GM19025 (cell line): Measurements from ENCODE around the gene COL5A1.
"Not testable (repeated sequence)": the region's sequence is repeated elsewhere in the genome, so short reads cannot be mapped to it uniquely, and the experiment has no call there.

Experiments
- ATAC-seq: cut with Tn5 transposase; IDR thresholded peaks from one replicate; pipeline ENCODE4 v1.9.1; 2021; ENCODE audit warnings: mild to moderate bottlenecking, low read depth, moderate library complexity; ENCODE audit not compliant: unreplicated experiment

COL5A1 gene

DNA sequence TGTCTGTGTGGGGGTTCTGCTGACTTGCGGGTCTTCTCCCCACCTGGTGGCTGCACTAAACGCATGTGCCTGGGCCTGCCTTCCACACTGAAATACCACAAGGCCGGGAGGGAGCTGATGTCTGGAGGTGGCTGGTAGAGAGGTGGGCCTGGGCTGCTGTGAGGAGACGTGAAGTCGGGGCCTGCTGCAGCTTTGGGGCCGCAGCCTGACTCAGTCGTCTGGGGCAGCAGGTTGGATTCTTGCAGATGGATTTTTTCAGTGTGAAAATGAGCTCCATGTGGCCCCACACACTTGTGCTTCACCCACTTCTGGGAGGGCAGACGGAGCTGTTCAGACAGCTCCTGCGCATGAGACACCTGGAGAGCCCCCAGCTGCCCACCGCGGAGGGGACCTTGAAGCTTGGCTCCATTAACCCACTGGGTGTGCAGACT, 29.3 kb downstream of the COL5A1 start:
- ATAC-seq = no peak

DNA sequence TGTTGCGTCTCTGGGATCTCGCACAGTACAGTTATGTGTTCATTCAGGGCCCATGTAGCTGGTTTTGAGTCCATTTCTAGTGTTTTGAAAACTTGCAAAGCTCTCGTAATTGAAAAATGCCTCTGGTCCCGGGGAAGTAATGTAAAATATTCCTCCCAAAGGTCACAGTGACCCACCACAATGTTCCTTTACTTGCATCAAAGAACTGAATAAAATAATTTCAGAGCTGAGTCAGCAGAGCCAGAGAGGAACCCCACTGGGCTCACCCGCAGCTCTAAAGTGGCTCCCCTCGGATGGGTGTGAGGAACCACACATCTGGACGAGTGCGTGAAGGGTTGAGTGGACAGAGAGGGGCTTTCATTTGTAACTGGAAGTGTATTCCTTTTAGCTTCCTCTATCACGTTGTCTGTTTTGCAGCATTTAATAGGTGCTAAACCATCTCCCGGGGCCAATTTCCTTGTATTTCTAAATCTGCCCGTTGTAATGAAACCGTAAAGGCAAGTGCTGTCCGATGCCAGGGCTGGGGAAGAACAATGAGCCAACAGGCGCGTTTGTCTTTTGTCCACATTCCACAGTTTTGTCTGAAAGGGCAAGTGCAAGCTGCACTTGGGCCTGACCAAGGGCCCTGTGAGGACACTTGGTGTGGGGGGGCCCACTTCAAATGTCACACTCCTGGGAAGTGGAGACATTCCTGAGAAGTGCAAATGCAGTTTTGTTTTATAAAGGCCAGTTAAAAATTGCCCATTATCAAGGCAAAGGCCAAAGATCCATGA, 29.9 kb downstream of the COL5A1 start:
- ATAC-seq = no peak

DNA sequence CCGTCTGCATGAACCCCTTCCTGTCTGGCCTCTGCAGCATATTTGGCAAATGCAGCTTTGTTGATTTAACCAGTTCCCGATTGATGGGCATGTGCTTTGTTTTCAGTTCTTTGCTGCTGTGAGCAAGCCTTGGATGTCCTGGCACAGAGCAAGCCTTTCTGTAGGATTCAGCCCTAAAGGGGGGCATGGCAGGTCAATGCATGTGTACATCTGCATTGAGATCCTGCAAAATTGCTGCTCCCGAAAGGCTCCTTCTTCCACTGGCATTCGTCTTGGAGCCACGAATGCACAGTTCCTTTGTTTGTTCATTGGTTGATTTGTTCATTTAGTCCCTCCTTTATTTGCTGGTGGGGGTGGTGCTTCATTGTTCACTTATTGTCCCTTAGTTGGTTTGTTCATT, 34.8 kb downstream of the COL5A1 start:
- no peak for ATAC-seq

DNA sequence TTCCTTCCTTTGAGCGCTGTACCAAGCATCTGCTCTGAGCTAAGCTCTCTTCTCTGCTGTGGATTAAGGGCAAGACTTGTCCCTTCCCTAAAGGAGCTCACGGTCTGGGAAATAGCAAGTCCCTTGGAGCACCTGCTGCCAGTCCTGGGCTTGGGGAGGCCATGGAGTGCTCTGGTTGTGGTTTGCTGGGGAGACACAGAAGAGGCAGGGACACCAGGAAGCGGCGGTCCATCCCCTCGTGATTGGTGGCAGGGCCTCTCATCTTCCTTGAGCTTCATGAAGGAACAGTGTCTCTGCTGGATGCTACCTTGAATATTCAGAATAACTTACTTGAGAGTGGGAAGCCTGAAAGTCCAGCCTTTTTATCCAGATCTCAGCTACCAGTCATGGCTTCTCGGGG, 35.3 kb downstream of the COL5A1 start:
- no peak for ATAC-seq

DNA sequence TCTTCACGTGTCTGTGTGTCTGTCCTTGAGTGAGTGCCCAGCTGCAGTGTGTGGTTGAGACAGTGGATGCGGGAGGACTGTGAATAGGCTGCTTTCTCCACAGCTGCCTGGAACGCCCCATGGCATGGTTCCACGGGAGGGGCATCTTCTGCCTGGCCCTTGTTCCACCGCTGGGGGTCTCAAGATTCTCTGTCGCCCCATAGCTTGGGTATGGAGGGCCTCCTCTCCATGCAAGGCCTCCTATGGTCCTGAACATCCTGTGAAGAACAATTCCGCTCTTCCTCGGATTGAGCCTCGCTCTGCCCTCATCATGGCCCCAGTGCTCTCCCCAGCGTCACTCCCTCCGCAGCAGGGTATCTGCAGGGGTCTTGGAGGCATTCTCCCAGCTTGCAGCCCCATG, 36.1 kb downstream of the COL5A1 start:
- ATAC-seq = no peak

DNA sequence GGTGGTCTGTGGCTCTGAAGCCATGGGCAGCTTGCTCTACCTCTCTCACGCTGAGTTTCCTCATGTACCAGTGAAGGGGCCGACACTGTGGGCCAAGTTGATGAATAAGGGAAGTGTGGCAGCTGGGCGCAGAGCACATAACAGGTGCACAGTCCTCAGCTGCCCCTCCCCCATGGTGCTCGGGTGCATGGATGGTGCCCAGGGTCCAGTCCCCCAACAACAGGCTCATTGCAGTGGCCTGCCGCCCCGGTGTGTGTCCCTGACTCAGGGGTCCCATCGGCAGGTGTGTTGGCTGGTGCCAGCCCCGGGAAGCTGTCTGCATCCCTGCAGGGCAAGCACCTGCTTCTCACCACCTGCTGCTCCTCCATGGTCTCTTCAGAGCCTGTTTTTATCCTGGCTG, 36.6 kb downstream of the COL5A1 start:
- no peak for ATAC-seq

DNA sequence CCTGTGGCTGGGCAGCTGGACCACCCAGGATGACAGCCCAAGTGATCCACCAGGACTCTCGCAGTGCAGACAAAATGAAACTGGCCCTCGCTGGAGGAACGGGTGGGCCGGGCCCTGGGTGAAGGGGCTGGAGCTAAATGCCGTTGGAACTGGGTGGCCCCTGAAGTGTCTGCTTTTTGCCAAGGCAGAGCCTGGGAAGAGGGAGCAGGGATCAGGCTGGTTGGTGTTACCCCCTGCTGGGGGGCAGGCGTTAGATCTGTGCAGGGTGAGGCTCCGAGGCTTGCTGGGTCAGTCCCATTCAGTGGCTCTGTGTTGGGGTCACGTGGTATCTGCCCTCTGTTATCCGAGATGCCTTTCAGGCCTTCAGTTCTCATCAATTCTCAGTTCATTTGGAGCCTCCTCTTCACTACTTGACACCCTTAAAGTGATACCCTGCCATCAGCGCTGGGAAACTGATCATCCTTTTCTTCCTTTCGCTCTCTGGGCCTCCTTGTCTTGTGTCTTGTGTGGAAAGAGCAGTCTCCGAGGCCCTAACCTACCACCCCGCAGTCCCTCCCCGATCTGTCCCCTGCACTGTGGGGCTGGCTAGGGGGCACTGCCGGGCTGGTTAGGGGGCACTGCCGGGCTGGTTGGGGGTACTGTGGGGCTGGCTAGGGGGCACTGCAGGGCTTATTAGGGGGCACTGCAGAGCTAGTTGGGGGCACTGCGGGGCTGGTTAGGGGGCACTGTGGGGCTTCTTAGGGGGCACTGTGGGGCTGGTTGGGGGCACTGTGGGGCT, 37.3 kb downstream of the COL5A1 start:
- no peak for ATAC-seq

DNA sequence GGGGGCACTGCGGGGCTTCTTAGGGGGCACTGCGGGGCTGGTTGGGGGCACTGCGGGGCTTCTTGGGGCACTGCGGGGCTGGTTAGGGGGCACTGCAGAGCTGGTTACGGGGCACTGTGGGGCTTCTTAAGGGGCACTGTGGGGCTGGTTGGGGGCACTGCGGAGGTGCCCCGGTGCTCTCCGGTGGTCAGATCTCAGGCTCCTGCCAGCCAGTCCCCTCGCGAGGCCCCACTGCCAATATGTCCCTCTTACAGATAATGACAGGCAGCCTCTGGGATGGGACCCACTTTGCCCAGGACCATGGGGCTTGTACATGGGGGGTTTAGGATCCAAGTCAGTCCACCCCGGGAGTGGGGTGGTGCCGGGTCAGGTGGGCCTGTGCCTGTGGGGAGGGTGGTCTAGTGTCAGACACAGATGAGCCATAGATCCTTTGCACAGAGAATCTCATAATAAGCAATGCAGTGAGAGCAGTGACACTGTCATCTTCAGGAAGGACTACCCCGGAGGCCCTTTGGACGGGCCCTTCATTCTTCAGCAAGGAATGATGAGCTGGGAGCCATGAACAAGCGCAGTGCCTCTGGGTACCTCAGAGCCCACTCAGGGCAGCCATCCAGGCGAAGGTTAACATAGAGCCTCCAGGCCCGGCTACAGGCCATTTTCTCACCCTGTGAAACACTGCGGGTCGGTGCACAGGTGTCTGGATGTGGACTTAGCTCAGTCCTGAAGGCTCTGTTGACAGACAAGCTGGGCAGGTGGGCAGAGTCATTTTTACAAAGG, 38.2 kb downstream of the COL5A1 start:
- ATAC-seq = no peak

DNA sequence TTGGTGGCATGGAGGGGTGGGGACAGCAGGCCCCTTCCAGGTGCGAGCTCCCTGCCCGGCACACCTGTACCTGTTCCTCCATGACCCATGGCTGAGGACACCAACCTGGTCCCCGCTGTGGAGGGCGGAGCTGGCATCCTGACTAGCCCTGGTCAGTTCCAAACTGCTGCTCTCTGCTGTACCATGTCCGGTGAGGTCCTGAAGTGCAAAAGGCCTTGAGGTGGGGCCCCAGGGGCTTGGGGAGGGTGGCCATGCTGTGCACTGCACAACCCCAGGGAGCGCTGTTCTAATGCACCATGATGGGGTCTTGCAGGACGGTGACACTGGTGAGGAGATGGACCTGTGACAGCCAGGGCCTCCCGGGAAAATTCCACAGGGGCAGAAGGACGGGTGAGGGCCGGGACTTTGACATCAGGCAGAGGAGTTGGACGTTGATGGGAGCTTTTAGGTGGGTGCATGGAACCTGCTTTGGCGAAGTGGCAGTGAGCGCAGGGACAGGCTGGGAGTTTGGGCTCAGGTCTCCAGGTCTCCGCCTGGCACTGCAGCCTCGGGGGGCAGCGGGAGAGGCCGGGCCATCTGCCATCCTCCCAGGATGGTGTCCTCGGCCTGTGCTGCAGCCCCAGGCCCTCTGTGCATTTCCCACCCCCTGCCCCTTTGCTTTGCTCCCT, 38.9 kb downstream of the COL5A1 start:
- no peak for ATAC-seq

DNA sequence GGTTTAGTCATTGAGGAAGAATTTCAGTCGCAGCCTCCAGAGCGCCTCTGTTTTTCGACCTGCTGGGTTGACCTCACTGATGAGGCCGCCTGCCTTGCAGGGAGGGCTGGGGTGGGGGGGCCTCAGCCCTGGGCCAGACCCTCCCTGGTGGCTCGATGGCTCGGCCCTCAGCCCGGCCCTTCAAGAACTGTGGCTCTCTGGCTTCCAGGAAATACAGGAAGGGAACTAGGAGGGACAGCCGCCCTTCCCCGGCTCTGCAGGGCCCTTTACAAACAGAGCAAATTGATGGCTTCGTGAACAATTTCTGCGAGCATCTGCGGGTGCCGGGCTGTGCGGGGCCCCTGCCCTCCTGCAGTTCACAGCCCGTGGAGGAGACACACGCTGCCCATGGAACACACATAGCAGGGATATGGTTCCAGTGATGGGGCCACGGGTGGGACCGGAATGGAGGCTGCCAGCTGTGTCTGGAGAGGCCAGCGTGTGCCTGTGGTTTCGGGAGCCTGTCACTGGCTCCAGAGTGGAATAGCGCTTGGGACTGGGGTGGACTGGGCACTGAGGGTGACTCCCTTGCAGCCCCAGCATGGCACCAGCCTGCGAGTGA, 39.6 kb downstream of the COL5A1 start:
- ATAC-seq = no peak

DNA sequence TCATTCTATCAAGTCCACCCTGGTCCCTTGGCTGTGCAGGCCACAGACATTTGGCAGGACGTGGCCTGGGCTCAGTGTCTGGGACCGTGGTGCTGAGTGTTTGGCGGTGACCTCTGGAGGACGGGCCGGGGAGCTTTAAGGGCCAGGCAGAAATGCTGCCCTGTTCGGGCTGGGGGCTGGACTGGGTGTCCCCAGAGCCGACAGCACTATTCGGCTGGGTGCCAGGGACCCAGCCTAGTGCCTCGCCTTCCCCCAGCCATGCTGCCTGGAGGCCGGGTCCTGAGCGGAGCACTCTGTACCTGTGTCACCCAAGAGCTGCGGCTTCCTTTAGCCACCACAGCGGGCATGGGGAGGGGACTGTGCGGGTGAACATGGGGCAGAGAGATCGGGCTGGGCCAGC, 40.4 kb downstream of the COL5A1 start:
- ATAC-seq = no peak

DNA sequence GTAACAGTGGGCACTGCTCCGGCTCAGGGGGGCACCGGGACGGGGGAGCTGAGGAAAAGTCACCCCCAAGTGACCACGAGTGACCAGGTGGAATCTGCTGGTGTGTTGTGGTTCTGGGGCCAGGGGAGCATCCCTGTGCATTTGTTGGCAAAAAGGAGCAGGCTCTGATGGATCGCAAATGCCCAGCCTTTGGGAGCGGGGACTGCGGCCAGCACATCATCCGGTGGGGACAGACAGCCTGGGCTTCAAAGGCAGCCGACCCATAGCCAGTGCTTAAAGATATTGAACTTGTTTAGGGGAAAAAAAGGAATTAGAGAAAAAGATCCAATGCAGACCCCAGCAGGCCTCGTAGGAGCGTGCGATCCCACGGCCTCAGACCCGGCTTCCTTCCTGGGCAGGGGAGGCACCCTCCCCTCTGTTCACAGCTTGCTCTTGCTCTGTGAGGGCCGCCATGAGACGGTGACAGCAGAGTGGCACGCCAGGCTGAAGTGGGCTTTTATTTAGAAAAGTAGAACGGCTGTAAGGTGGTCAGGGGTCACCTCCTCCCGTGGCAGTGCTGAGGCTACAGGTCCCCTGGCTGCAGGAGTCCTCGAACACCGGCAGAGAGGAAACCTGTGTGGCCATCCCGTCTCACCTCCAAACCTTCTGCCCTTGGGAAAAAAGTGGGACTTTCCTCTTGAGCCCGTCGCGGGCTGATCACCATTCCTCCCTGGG, 41.2 kb downstream of the COL5A1 start:
- no peak for ATAC-seq

DNA sequence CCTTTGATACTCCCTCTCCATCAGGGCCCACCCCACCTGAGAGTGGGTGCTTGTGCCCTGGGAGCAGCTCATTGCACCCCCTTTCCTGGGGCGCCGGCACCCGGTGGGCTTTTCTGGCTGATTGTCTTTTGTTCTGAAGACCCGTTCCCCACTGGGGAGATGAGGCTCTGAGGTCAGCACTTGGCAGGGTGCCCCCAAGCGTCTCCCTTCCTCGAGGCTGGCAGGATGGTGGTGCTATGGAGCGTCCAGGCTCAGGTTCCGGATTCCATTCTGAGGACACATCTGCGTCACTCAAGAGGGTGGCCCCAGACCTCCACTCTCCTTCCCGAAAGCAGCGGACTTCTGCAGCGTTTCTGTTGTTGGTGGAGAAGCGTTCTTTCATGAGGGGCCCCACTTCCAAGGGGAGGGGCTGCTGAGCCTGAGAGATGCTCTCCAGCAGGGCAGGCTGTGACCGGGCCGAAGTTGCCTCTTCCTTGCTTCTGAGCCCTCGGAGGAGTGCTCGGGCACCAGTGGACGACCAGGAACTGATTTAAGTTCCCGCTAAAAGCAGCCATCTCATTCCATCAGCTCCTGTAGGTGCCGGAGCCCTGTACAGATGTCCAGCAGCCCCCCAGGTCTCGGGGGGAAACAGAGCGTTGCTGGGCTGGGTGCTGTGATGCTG, 42.2 kb downstream of the COL5A1 start:
- ATAC-seq = no peak

DNA sequence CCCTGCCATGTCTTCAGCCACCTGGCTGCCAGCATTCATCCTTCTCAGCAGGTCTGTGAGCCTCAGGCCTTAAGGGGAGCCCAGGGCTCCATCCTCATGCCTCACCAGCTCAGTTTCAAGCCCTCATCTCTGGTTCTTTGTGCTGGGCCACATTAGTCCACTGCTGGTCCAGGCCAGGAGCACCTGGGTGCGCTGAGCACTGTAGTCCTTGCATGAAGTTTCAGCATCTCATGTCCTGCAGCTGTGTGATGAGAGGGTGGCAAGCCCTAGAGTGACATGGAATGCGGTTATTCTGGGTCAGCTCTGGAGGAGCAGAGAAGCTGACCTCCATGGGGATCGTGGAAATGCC, 42.7 kb downstream of the COL5A1 start:
- ATAC-seq = no peak

DNA sequence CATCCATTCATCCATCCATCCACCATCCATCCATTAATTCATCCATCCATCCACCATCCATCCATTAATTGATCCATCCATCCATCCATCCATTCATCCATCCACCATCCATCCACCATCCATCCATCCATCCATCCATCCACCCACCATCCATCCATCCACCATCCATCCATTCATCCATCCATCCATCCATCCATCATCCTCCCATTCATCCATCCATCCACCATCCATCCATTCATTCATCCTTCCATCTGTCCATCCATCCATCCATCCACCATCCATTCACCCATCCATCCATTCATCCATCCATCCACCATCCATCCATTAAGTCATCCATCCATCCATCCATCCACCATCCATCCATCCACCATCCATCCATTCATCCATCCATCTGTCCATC, 43.3 kb downstream of the COL5A1 start:
- ATAC-seq = not testable (repeated sequence)

DNA sequence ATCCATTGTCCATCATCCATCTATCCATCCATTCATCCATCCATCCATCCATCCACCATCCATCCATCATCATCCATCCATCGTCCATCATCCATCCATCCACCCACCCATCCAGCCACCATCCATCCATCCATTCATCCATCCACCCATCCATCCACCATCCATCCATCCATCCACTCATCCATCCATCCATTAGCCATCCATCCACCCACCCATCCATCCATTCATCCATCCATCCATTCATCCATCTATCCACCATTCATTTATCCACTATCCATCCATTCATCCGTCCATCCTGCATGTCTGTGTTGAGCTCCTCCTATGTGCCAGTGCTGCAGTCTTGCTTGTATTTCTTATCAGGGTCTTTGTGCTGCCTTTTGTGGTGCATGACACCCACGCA, 44.2 kb downstream of the COL5A1 start:
- no peak for ATAC-seq

DNA sequence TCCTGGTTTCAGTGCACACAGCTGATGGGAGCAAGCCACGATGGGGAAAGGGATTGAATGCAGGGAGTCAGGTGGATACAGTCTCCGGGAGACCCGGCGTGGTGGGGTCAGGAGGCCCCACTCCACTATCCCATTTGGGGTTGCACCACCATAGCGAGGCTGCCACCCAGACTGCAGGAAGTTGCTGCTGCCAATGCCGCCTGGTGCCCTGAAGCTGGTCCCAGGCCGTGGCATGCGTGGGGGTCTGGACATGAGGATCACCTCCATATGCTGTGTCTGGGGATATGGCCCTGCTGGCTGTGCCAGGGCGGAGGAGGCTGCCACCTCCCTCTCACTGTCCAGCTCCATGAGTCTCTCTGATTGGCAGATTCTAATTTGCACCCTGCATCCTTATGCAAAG, 45.3 kb downstream of the COL5A1 start:
- ATAC-seq = no peak

DNA sequence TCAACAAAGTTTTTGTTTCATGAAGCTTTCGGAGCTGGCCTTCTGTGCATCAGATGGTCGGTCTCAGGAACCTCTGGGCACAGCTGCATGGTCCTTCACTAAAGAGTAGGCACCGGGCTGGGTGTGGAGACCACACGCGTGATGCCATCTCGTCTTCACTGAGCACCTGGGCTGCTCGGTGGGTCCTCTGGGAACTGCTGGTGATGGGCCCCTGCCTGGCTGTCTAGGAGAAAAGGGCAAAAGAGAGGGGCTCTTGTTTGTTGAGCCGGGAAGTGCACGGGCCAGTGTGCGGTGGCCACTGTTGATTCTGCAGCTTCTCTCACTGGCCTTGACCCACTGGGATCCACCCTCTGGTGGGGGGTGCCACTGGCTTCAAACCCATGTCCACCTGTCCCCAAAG, 46.0 kb downstream of the COL5A1 start:
- ATAC-seq = no peak

DNA sequence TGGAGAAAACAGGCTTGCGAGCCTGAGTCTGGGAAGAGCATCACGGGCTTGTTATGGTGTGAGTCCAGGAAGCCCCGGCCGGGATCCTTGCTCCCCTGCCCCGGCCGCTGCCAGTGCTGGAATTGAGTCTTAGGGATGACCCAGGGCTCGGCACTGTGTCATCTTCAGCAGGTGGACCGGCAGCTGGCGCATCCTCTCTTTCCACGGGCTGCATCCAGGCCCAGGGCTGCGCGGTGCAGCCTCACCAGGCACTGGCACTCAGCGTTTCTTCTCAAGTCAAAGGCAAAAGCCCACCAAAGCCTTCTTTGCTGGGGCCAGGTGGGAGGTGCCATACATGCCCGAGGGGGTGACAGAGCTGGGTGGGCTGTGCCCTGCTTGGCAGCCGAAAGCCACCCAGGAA, 46.6 kb downstream of the COL5A1 start:
- no peak for ATAC-seq
